ENCODE results near the gene PNPLA7.
A peak's percentile ranks its signal among the peaks of the same experiment; 100 is the strongest.

PNPLA7 gene

GRCh38 chr9:137421838-137422603 is 128.2 kb downstream of the PNPLA7 start:
- Histone ChIP-seq H3K27me3 (ENCODE audit: insufficient read depth, poor library complexity, severe bottlenecking) (no peaks in the 10 kb centered on the region), H3K9me3 (ENCODE audit: severe bottlenecking) (no peaks in the 10 kb centered on the region), H3K4me3 (ENCODE audit: severe bottlenecking) (peak overlapping the region; percentile 98), H3K27ac (ENCODE audit: poor library complexity, severe bottlenecking) (peak overlapping the region; percentile 61), H3K36me3 (ENCODE audit: low read depth) (0 out of 2 replicates have a peak, but pooled peaks cover 5% of the 10 kb centered on the region), H3K4me1 (ENCODE audit: insufficient read depth, poor library complexity, severe bottlenecking) (peaks cover 19% of the 10 kb centered on the region)
- DNase-seq (ENCODE audit: low spot score) (no peak), ATAC-seq (ENCODE audit: low read depth) (no peak)
- no peak for TF ChIP-seq CTCF (IDR thresholded peaks at IDR 0.05; ENCODE audit: poor library complexity, severe bottlenecking)

GRCh38 chr9:137417161-137418021 is 132.8 kb downstream of the PNPLA7 start:
- Histone ChIP-seq H3K36me3 (ENCODE audit: low read depth) (0 out of 2 replicates have a peak, but pooled peaks cover 5% of the 10 kb centered on the region), H3K27me3 (ENCODE audit: insufficient read depth, poor library complexity, severe bottlenecking) (no peaks in the 10 kb centered on the region), H3K4me3 (ENCODE audit: severe bottlenecking) (peak overlapping the region; percentile 8), H3K9me3 (ENCODE audit: severe bottlenecking) (no peaks in the 10 kb centered on the region), H3K4me1 (ENCODE audit: insufficient read depth, poor library complexity, severe bottlenecking) (peaks cover 12% of the 10 kb centered on the region), H3K27ac (ENCODE audit: poor library complexity, severe bottlenecking) (no peak overlapping the region)
- ATAC-seq (ENCODE audit: low read depth) = peak; percentile 22; the same call in 1 of the 3 replicates
- DNase-seq (ENCODE audit: low spot score) = peak; percentile 65
- no peak for TF ChIP-seq CTCF (IDR thresholded peaks at IDR 0.05; ENCODE audit: poor library complexity, severe bottlenecking)

- Histone ChIP-seq H3K4me3 (ENCODE audit: severe bottlenecking) (no peak overlapping the region), H3K4me1 (ENCODE audit: insufficient read depth, poor library complexity, severe bottlenecking) (peaks cover 19% of the 10 kb centered on the region), H3K27me3 (ENCODE audit: insufficient read depth, poor library complexity, severe bottlenecking) (no peaks in the 10 kb centered on the region), H3K36me3 (ENCODE audit: low read depth) (0 out of 2 replicates have a peak, but pooled peaks cover 5% of the 10 kb centered on the region), H3K9me3 (ENCODE audit: severe bottlenecking) (no peaks in the 10 kb centered on the region), H3K27ac (ENCODE audit: poor library complexity, severe bottlenecking) (no peak overlapping the region)
- TF ChIP-seq CTCF (IDR thresholded peaks at IDR 0.05; ENCODE audit: poor library complexity, severe bottlenecking) = no peak
- no peak for DNase-seq (ENCODE audit: low spot score)
- no peak for ATAC-seq (ENCODE audit: low read depth)
These were observed 133.5 kb downstream of the PNPLA7 start for GRCh38 chr9:137416563-137417151.

GRCh38 chr9:137416006-137416562 is 134.1 kb downstream of the PNPLA7 start:
- Histone ChIP-seq H3K4me1 (ENCODE audit: insufficient read depth, poor library complexity, severe bottlenecking) (peaks cover 22% of the 10 kb centered on the region), H3K9me3 (ENCODE audit: severe bottlenecking) (no peaks in the 10 kb centered on the region), H3K36me3 (ENCODE audit: low read depth) (0 out of 2 replicates have a peak, but pooled peaks cover 5% of the 10 kb centered on the region), H3K27me3 (ENCODE audit: insufficient read depth, poor library complexity, severe bottlenecking) (no peaks in the 10 kb centered on the region), H3K4me3 (ENCODE audit: severe bottlenecking) (no peak overlapping the region), H3K27ac (ENCODE audit: poor library complexity, severe bottlenecking) (no peak overlapping the region)
- TF ChIP-seq CTCF (IDR thresholded peaks at IDR 0.05; ENCODE audit: poor library complexity, severe bottlenecking) = no peak
- ATAC-seq (ENCODE audit: low read depth) (no peak), DNase-seq (ENCODE audit: low spot score) (no peak)
